HG03095 (cell line): ENCODE data around the gene CFC1.
"Not testable (repeated sequence)": the region's sequence is repeated elsewhere in the genome, so short reads cannot be mapped to it uniquely, and the experiment has no call there.

Experiments used
- ATAC-seq: cut with Tn5 transposase; IDR thresholded peaks from one replicate; pipeline ENCODE4 v1.9.1; 2021; ENCODE audit warnings: moderate library complexity; ENCODE audit not compliant: unreplicated experiment

CFC1 gene

DNA sequence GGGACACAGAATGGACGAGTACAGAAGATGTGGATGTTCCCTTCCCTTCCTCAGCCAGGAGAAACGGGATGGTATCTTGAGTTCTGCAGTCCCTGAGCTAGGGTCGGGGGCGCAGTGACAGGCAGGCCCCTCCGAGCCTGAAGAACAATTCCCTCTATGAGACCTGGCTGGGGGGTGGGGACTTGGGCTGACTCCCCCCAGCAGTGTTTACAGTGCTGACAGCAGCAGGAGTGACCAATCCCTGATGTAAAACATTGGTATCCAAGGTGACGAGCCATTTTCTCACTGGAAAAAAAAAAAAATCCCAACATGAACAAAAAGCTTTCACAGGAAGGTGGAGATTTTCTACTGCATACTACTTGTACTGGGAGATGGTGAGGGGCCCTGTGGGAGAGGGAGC is at the start of gene CFC1:
Gene CFC1, minus strand, starts transcription at position 183 of the 400 bp plus-strand sequence. CDS start 288 bp downstream, outside the sequence.
- not testable (repeated sequence) for ATAC-seq

DNA sequence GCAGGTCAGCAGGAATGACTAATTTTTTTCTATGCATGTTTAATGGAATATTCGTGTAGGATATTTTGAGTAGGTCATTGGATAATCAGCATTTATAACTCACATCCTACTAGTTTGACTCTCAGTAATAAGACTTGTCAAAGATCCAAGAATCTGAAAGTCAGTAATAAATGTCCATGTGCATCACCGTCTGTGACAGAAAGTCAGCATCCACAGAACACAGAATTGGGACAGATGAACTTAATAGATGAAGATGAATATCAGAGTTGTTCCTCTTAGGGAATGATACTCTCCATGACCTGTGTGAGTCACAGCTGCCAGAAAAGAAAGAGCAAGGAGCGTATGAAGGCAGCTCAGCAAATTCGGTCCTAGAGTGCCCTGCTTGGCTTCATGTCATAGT is 42.3 kb upstream of the CFC1 start:
- ATAC-seq = not testable (repeated sequence)

DNA sequence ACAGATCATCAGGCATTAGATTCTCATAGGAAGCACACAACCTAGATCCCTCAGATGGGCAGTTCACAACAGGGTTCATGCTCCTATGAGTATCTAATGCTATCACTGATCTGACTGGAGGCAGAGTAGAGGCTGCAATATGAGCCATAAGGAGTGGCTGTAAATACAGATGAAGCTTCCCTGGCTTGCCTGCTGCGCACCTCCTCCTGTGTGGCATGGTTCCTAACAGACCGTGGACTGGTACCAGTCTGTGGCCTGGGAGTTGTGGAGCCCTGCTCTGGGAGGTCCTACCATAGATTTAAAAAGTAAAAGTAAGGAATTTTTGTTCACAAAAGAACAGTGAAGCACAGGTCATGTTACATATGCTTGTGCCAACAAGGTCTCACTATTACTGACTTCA is 39.6 kb upstream of the CFC1 start:
- not testable (repeated sequence) for ATAC-seq

DNA sequence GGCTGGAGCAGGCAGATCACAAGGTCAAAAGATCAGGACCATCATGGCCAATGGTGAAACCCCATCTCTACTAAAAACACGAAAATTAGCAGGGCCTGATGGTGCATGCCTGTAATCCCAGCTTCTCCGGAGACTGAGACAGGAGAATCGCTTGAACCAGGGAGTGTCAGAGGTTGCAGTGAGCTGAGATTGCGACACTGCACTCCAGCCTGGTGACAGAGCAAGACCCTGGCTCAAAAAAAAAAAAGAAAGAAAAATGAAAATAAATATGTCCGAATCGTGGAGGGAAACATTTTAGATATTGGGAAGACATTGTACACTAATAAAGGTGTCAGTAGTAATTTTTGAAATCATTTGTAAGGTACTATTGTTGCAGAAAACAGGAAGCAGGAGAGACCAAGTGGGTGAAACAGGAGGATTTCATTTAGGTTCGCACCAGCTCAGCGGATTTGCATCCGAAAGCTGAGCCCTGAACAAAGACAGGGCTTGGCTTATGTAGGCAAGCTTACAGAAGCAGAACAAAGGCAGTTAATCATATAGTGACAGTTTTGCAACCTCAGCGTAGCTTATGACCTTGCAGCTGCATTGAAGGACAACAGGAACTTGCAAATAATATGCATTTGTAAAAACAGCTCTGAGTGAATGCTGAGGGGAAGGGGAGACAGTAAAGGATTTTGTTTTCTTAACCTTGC is 29.6 kb upstream of the CFC1 start:
- ATAC-seq = not testable (repeated sequence)

DNA sequence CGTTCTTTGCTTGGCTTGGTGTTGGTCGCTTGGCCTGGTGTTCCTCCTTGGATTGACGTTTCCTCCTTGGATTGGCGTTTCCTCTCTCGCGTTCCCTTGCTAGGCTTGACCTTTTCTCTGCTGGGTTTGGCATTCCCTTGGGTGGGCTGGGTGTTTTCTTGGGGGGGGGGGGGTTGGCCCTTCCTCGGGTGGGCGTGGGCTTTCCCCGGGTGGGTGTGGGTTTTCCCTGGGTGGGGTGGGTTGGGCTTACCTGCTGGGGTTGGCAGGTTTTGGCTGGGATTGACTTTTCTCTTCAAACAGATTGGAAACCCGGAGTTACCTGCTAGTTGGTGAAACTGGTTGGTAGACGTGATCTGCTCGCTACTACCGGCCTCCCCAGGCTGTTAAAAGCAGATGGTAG is 11.8 kb upstream of the CFC1 start, which contains the start of gene POTEJ:
Gene POTEJ, plus strand, starts transcription at position 301 of the 400 bp plus-strand sequence. Its CDS starts 93 bp downstream, at position 394.
- ATAC-seq = not testable (repeated sequence)

DNA sequence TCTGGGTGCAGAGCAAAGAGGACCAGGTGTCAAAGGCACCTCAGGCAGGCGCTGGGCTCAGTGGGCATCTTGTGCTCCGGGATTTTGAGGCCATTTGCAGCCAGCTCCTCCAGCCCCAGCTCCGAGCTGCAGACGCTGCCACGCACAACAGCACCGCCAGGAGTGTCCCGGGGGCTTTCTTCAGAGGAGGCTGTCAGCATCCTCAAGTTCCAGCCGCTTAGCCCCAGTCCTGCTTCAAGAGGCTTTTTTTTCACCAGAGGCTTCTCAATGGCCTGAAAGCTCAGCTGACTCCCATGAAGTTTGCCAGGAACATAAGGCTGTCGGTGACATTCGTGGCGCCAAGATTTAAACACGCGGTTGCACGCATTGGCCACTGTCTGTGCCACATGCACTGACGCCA is 11.1 kb upstream of the CFC1 start:
- ATAC-seq = not testable (repeated sequence)

DNA sequence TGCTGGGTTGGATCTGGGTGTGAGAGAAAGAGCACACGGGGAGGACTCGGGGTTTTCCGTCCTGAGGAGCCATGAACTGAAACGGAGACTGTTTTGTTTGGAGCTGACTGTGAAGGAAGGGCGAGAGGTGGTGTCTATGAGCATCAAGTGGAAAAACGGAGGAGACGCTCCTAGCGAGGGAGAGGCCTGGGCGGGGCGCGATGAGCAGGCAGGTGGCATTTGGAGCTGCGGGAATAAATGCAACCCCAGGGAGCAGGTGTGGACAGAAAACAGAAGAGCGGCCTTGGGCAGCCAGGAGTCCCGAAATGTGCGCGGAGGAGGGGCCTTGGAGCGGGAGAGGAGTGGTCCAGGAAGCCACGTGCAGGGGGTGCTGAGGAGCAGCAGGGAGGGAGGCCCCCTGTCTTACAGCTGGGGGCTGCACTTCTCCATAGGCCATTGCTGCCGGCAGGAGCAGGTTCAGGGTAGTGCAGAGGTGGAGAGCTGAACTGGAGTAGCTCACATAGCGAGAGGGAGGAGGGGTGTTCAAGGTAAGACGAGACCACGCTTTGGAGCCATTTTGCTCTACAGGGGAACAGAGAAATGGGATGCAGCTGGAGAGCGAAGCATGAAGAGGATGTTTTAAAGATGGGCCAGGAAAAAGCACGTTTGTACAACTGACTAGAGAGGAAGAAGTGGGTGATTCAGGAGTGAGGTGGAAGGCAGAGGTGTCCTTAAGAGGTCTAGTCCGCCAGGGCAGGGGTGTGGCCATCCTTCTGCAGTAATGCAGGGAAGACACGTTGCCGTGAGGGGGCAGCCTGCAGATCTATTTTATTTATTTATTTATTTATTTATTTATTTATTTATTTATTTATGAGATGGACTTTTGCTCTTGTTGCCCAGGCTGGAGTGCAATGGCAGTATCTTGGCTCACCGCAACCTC is 9.9 kb upstream of the CFC1 start:
- ATAC-seq = not testable (repeated sequence)

DNA sequence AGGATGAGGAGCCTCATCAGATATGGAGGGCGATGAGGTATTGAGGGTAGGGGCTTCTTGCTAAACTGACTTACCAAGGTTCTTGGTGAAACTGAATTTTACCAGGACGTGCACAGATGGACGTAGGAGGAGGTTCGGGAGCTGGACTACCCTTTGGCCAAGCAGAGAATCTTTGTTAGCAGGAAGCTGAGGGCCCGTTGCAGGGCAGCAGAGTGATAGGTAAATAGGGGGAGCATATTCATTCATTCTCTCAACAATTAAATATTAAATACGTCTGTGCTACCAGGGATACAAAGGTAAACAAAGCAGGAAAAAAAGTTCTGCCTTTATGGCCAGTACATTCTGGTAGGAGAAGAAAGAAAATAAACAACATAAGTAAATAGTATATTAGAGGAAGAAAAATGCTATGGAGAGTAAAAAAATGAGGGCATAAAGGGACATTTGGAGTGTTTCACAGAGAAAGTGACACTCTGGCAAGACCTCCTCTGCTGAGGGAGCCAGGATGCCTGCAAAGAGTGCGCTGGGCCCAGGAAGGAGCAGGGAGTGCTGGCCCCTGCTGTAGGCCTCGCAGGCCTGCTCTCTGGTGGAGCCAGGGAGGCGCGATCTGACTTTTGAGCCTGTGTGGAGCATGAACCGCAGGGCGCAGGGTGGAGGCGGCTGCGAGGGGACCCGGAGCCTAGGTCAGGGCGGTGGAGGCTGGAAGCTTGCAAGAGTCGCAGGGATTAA is 9.1 kb upstream of the CFC1 start:
- not testable (repeated sequence) for ATAC-seq

DNA sequence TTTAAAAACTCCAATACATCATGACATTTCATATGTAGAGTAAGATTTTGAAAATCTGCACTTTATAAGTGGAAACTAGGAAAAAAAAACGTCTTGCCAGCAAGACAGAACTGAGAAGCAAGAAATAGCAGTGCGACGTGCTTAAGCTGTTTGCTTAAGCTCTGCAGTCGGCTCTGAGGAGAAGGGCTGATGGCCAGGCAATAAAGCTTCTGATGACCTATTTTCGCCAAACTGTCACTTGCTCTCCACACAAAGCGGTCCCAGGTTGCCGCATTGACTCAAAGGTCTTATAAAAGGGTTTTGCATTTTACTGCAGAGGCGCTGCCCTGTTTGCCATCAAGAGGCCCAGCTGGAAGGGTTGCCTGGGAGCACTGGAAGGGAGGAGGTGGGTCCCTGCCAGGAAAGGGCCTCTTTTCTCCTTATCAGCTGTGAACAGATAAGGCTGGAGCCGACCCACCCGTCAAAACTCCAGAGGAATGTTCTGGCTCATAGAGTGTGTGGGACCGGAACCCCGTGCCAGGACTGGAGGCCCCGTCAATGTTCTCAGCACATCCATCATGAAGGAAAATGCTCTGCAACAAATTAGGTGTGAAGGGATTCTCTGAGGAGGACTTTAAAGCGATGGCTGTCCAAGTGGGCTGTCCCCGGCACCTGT is 2.4 kb upstream of the CFC1 start:
- ATAC-seq = not testable (repeated sequence)

DNA sequence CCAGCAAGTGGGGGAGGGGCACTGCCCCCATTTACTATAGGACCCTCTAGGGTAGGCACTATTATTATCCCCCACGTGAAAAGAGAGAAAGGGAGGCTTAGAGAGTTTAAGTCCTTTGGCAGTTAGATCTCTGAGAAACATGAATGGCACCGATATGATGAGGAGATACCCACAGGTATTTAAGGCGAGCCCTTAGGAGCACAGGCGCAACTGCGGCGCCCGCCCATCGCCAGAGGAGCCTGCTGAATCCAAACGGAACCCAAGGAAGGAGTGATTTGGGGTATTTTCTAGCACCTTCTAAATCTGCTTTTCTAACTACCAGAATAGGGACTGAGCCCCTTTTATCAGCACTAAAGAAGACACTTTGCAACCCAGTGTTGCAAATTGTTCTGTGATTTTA is 551 bp upstream of the CFC1 start:
- ATAC-seq = not testable (repeated sequence)

DNA sequence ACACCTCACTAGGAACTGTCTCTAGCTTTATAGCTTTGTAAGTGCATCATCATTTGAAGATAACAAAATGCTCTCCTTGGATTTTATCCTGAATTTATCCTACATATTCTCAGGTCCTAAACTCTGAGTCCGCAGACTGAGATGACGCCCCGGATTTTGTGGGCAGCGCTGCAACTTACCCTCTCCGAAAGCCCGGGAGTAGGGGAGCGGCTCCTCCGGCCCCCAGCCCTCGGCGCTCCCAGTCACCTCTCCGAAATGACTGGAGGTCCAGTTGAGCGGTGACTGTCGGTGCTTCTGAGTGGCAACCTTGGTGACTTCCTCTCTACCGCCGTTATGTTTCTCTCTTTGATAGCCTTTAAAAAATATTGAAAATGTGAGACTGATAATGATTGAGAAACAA is 912 bp downstream of the CFC1 start:
- not testable (repeated sequence) for ATAC-seq

DNA sequence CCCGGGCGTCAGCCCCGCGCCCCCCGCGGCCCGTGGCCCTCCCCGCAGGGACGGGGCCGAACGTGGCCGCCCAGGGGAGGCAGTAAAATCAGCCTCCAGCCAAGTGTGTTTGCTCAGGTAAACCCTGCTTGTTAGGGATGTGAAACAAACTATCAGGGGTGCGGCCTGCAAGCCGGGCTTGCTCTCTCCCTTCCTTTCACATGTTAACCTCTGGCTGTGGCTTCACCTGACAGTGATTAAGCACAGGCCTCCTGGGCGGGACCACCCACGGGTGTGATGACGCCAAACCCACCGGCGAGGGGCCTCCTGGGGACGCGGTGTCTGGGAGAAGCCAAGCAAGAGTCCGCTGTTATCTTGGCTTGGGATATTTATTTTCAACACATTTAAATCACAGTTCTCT is 1.4 kb downstream of the CFC1 start:
- not testable (repeated sequence) for ATAC-seq

DNA sequence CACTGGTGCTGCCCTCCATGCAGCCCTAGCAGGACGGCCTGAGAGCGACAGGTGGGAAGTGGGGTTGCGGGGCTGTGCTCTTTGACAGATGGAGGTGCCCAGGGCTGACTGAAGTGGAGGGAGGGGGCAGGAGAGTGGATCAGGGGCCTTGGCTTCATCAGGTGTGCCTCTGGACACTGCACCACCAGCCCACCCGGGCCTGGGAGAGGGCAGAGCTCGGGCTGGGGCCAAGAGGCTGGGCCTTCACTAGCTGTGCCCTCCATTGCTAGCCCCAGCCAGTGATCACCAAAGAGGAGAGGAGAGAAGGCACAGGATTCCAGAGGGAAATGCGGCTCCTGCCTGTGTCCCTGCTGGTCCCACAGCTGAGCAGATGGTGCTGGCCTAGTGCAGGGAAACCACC is 2.6 kb downstream of the CFC1 start:
- not testable (repeated sequence) for ATAC-seq

DNA sequence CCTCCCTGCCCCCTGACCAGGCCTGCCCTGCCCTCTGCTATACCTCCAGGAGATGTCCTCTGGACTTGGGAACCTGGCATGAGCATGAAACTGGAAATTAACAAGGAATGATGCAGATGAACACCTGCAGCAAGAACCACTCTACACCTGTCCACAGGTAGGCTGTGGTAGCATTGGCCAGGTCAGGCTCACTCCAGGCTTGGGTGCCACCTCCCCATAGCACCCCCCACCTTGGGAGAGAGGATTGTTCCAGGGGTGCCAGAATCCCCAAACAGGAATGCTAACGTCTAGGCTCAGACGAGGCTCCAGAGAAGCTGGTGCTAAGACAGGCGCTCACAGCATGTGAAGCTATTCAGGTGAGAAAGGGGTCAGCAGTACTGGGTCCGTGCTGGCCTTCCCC is 5.4 kb downstream of the CFC1 start:
- not testable (repeated sequence) for ATAC-seq

DNA sequence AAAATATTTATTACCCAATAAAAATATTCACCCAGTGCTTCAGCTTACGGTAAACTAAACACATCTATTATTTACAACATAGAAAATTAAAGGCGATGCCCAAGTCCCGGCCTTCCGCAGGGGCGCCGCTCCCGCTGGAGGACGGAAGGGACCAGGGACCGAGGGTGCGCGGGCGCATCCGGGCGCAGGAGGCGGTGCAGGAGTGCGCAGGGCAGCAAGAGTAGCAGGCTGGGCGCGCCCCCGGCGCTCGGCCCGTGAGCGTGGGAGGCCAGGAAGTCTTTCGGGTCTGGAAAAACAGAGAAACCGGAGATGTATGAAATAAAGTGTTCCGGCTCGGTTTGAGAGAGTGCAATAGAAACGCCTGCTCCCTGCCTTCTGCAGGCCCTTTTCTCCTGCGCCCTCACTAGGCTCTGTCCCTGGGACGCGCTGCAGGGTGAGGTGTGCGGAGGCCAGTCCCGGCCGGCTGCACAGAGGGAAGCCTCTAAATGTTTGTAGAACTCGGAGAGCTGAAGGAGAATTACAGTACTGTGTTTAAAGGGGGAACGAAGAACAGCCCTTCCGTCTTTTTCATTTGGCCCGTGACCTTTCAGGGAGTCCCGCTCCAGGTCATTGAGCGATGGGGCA is 6.5 kb downstream of the CFC1 start:
- not testable (repeated sequence) for ATAC-seq

DNA sequence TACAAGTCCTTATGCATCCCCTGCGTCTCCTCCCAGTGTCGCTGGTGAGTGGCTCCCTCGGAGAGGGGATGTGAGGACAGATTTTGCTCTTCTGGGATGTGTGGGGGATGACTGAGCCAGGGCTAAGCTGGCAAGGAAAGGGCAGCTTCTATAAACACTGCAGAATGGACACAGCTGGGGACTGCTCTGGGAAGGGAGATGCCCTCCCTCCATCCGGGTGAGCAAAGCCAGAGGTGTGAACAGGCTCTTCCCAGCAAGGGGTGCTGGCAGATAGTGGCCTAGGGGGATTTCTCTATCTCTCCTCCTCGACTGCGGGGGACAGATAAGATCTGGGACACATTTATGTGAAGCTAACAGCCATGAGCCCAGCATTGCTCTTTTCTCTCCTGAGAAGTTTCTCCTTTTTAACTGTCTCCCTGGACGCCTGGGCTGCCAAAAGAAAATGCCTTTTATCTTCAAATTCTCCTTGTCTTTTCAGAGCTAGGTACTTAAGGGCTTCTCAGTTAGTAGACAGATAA is 8.5 kb downstream of the CFC1 start:
- not testable (repeated sequence) for ATAC-seq

DNA sequence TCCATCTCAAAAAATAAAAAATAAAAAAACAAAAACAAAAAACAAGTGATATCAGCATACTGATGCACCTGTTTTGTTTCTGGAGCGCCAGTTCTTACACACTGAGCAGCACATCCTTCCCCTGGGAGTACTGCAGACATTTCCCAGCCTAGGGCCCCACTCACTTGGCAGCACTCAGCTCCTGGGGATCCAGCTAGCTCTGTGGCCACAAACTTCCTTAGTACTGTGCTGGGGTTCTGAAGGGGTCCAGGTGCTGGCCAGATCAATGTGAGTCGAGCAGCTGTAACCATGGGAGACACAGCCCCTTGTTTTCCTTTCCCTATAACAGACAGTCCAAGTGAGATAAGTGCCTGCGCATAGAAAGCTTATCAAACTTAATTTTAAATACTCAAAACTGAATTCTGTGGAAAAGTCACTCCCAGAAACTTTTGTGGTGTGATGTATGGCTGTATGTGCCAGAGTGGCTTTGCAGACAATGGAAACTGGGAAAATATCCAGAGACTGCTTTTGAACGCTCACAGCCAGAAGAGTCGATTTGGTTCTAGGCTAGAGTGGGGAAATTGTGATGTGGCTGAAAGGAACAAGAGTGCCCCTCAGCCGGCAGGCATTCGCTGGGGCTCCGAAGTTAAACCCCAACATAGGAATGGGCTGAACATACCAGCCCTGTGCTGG is 9.1 kb downstream of the CFC1 start:
- ATAC-seq = not testable (repeated sequence)

DNA sequence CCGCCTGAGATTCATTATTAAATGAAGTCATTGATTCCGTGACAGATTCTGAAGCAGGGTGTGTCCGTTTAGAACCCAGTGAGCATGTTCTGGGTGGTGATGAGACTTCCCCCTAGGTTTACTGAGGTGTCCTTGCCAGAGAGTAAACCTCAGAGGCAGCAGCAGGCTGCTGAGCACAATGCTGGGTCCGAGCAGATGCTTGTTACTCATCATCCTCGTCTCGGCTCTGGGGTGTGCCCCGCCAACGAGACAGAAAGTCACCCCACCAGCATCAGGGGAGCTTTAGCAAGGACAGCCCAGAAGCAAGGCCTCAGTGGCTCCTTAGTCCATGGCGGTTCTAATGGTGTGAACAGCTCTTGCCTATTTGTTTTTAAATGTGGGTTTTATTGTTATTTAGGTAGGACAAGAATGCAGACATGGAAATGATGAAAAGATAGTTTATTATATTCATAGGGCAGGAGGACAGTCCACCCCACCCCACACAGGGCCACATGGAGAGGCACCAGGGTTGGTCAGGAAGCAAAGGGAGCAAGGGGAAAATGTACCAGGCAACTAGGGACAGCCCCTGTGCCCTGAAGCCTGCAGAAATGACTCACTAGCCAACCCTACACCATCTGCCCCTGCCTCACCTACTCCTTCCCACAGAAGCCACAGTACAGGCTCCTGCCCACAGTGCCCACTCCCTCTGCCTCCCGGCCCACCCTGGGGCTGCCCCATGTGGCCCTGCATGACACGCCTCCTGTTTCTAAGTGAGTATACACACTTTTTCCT is 10.5 kb downstream of the CFC1 start:
- peak; percentile 62 for ATAC-seq

DNA sequence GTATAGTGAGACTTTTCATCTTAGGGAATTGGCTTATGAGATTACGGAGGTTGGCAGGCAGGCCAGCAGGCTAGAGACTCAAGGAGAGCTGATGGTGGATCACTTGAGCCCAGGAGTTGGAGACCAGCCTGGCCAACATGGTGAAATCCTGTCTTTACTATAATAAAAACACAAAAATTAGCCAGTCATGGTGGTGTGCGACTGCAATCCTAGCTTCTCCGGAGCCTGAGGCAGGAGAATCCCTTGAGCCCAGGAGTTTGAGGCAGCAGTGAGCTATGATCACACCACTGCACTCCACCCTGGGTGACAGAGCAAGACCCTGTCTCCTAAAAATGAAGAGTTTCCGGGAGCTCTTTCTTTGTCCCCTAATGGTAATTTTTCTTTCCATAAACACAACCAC is 14.6 kb downstream of the CFC1 start:
- not testable (repeated sequence) for ATAC-seq
